SK-N-SH (cell line): ENCODE results near the gene MCTP1. TPM values are rescaled to one million over a fixed set of nuclear protein-coding genes. Genes with fewer than 3 reads are reported as not detected.

Source experiments
- CTCF ChIA-PET: fragments of 300-600, 350-600 bp; formaldehyde crosslinking; extraction: SDS; loops from one replicate; lab custom pipeline; 2021; lab: Yijun Ruan, JAX
- POLR2A ChIA-PET: fragments of 350-600 bp; sonication (Branson Sonifier 250); formaldehyde crosslinking; extraction: SDS; loops from one replicate; lab custom pipeline; 2020; ENCODE audit warnings: antibody characterized with exemption, inconsistent platforms; lab: Yijun Ruan, JAX
- DNase-seq: peaks from one replicate; pipeline ENCODE4 v3.0.0; 2012
- H2AFZ ChIP-seq: fragments of 200-600 bp; sonication (generic); 2 replicates; pipeline ENCODE4 v1.8.1; 2016; ENCODE audit warnings: antibody characterized with exemption, mild to moderate bottlenecking, low read depth
- H3F3A ChIP-seq: fragments of 200-600 bp; sonication (generic); replicated peaks from 2 replicates; pipeline ENCODE3; 2016; ENCODE audit warnings: antibody characterized with exemption, mild to moderate bottlenecking; ENCODE audit not compliant: insufficient read depth
- H3K27ac ChIP-seq, 2 experiments: fragments of 200-500 bp in 1 of 2; fragments of 200-600 bp in 1 of 2; sonication (Bioruptor generic) in 1 of 2; sonication (generic), shearing (Covaris generic) in 1 of 2; 2 replicates each; pipeline versions ENCODE4 v1.5.1 to v1.6.1; 2014 to 2016; ENCODE audit warnings: low read depth in 2 of 2, inconsistent platforms in 1 of 2, low read length in 1 of 2, mild to moderate bottlenecking in 1 of 2, mixed read lengths in 1 of 2
- H3K27me3 ChIP-seq: fragments of 200-600 bp; sonication (generic), shearing (Covaris generic); 2 replicates; pipeline ENCODE4 v1.6.1; 2016; ENCODE audit warnings: mixed run types; ENCODE audit not compliant: insufficient read depth
- H3K36me3 ChIP-seq, 2 experiments: fragments of 200-500 bp in 1 of 2; fragments of 200-600 bp in 1 of 2; sonication (Bioruptor generic) in 1 of 2; sonication (generic) in 1 of 2; replicated peaks in 1 of 2; 2 replicates each; pipeline versions ENCODE3 to v1.5.1; 2014 to 2016; ENCODE audit warnings: low read length in 1 of 2, mild to moderate bottlenecking in 1 of 2; ENCODE audit not compliant: insufficient read depth in 2 of 2, control insufficient read depth in 1 of 2
- H3K4me1 ChIP-seq, 2 experiments: fragments of 200-500 bp in 1 of 2; fragments of 200-600 bp in 1 of 2; sonication (Bioruptor generic) in 1 of 2; sonication (generic), shearing (Covaris generic) in 1 of 2; 2 replicates each; pipeline versions ENCODE4 v1.5.1 to v1.6.1; 2014 to 2016; ENCODE audit warnings: low read depth in 1 of 2, low read length in 1 of 2, mixed run types in 1 of 2; ENCODE audit not compliant: insufficient read depth in 2 of 2, control insufficient read depth in 1 of 2
- H3K4me2 ChIP-seq: fragments of 200-600 bp; sonication (generic), shearing (Covaris generic); 2 replicates; pipeline ENCODE4 v1.6.1; 2017; ENCODE audit warnings: mixed run types
- H3K4me3 ChIP-seq, 2 experiments: fragments of 200-500 bp in 1 of 2; fragments of 200-600 bp in 1 of 2; sonication (Bioruptor generic) in 1 of 2; sonication (generic), shearing (Covaris generic) in 1 of 2; 2 replicates each; pipeline versions ENCODE4 v1.5.1 to v1.8.1; 2014 to 2016; ENCODE audit warnings: low read depth in 2 of 2, inconsistent platforms in 1 of 2, low read length in 1 of 2, mild to moderate bottlenecking in 1 of 2, mixed read lengths in 1 of 2, moderate library complexity in 1 of 2
- H3K79me2 ChIP-seq: fragments of 200-600 bp; sonication (generic); 2 replicates; pipeline ENCODE4 v1.8.1; 2017; ENCODE audit warnings: mild to moderate bottlenecking; ENCODE audit not compliant: insufficient read depth
- H3K9ac ChIP-seq: fragments of 200-600 bp; sonication (generic); 2 replicates; pipeline ENCODE4 v1.6.1; 2017; ENCODE audit warnings: mixed run types
- H3K9me2 ChIP-seq: fragments of 200-600 bp; sonication (generic); 2 replicates; pipeline ENCODE4 v1.6.1; 2017; ENCODE audit warnings: mixed run types
- H3K9me3 ChIP-seq: fragments of 200-600 bp; sonication (generic); 2 replicates; pipeline ENCODE4 v1.6.1; 2017; ENCODE audit warnings: mixed run types, mild to moderate bottlenecking, moderate library complexity
- H4K20me1 ChIP-seq: fragments of 200-600 bp; sonication (generic); 2 replicates; pipeline ENCODE4 v1.6.1; 2017; ENCODE audit warnings: mild to moderate bottlenecking, mixed run types; ENCODE audit not compliant: insufficient read depth
- CHD2 ChIP-seq: fragments of 150-350 bp; IDR thresholded peaks from 2 replicates; pipeline ENCODE4 v1.6.1; 2018; ENCODE audit warnings: low read length; ENCODE audit not compliant: partially characterized antibody
- ELF1 ChIP-seq: IDR thresholded peaks from 2 replicates; pipeline ENCODE4 v1.4.0; 2012
- EP300 ChIP-seq, 2 experiments: IDR thresholded peaks; 2 replicates each; pipeline versions ENCODE4 v1.4.0 to v1.6.1; 2012; ENCODE audit warnings: borderline replicate concordance in 1 of 2, low read depth in 1 of 2, low read length in 1 of 2
- EZH2phosphoT487 ChIP-seq: fragments of 200-600 bp; sonication (generic); IDR thresholded peaks from 2 replicates; pipeline ENCODE4 v1.6.1; 2017; ENCODE audit warnings: low read depth, mixed run types, mild to moderate bottlenecking, antibody characterized with exemption, moderate library complexity, borderline replicate concordance
- FOSL2 ChIP-seq: IDR thresholded peaks from 2 replicates; pipeline ENCODE4 v1.4.0; 2012; ENCODE audit warnings: low read depth, mild to moderate bottlenecking, moderate library complexity, borderline replicate concordance
- FOXJ3 ChIP-seq: sonication (generic); formaldehyde crosslinking; IDR thresholded peaks from 2 replicates; pipeline ENCODE4 v1.5.1; 2020; ENCODE audit warnings: mild to moderate bottlenecking, missing genetic modification reagents
- FOXM1 ChIP-seq: IDR thresholded peaks from 2 replicates; pipeline ENCODE4 v1.4.0; 2012; ENCODE audit warnings: low read depth, mild to moderate bottlenecking
- GATA2 ChIP-seq: sonication (generic); formaldehyde crosslinking; IDR thresholded peaks from 2 replicates; pipeline ENCODE4 v1.5.0; 2020; ENCODE audit warnings: mild to moderate bottlenecking, missing genetic modification reagents
- JUND ChIP-seq: IDR thresholded peaks from 2 replicates; pipeline ENCODE4 v1.4.0; 2012
- MEF2A ChIP-seq: IDR thresholded peaks from 2 replicates; pipeline ENCODE4 v1.4.0; 2012; ENCODE audit warnings: low read depth, borderline replicate concordance
- MXI1 ChIP-seq: IDR thresholded peaks from 2 replicates; pipeline ENCODE4 v1.6.1; 2012; ENCODE audit warnings: mild to moderate bottlenecking, low read depth, low read length, improper control_type of control experiment
- SIN3A ChIP-seq: IDR thresholded peaks from 2 replicates; pipeline ENCODE4 v1.6.1; 2012; ENCODE audit warnings: low read depth, mild to moderate bottlenecking, low read length, moderate library complexity, borderline replicate concordance
- TAF1 ChIP-seq: IDR thresholded peaks from 2 replicates; pipeline ENCODE4 v1.6.1; 2012; ENCODE audit warnings: low read depth, mild to moderate bottlenecking, low read length, moderate library complexity, borderline replicate concordance
- TCF12 ChIP-seq: IDR thresholded peaks from 2 replicates; pipeline ENCODE4 v1.4.0; 2012
- TEAD4 ChIP-seq: IDR thresholded peaks from 2 replicates; pipeline ENCODE4 v1.4.0; 2012; ENCODE audit warnings: mild to moderate bottlenecking, borderline replicate concordance; ENCODE audit not compliant: insufficient read depth
- YY1 ChIP-seq: IDR thresholded peaks from 2 replicates; pipeline ENCODE4 v1.4.0; 2012; ENCODE audit warnings: low read depth, mild to moderate bottlenecking
- WGBS: methylation state at CpG from one replicate; pipeline ENCODE4 v1.1.6; 2017; ENCODE audit warnings: low lambda C conversion rate; 5-methylcytosine and 5-hydroxymethylcytosine counted together
- polyA plus RNA-seq, 3 experiments: library from polyadenylated mRNA; depleted of rRNA; stranded (reverse); fragments of >200 nt; gene quantifications; 2 replicates each; pipeline ENCODE4 v1.2.3, GENCODE V29; 2012
- TF ChIP-seq, protein P1 (sequence below): IDR thresholded peaks from 2 replicates; pipeline ENCODE4 v1.6.1; 2012; ENCODE audit warnings: mild to moderate bottlenecking, low read depth, low read length, moderate library complexity
- TF ChIP-seq, protein P2 (sequence below): IDR thresholded peaks from 2 replicates; pipeline ENCODE4 v1.4.0; 2012; ENCODE audit warnings: low read depth, borderline replicate concordance
- TF ChIP-seq, protein P3 (sequence below): IDR thresholded peaks from 2 replicates; pipeline ENCODE4 v1.4.0; 2012; ENCODE audit warnings: low read depth
- TF ChIP-seq, protein P4 (sequence below): IDR thresholded peaks from 2 replicates; pipeline ENCODE4; 2012

MCTP1 gene
- polyA plus RNA-seq, 1 of the 3 experiments (the other 2 are of a cell fraction) = 0.53 TPM

DNA sequence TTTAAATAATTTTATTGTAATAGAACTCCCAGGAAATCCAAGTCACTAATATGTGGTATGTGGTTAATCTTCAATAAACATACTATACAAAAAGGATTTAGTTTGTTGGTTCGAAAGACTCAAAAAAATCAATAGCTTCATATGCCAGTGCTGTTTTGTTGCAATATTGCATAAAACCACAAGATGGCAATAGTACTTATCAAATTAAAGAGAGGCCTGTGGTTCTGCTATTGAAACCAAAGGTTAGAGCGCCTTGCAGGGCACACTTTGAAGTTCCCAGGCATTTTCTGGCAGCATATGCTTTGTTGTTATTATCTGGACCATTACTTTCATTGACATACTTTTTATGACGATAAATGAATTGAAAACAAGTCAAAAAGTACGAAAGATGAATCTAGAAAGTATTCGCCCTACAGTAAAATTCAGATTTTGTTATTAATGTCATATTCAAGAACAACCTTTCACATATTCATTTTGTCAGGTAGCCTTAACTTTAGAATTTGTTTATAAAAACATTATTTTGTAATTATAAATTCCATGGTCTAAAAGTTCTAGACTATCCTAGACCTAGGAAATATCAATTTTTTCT is 316.3 kb downstream of the MCTP1 start (continued):
- no peak for TF ChIP-seq ELF1
- no peak for TF ChIP-seq GATA2 (CRISPR knock-in tag)
- no peak for TF ChIP-seq EZH2phosphoT487
- TF ChIP-seq TEAD4 = no peak
- TF ChIP-seq, protein P1, sequence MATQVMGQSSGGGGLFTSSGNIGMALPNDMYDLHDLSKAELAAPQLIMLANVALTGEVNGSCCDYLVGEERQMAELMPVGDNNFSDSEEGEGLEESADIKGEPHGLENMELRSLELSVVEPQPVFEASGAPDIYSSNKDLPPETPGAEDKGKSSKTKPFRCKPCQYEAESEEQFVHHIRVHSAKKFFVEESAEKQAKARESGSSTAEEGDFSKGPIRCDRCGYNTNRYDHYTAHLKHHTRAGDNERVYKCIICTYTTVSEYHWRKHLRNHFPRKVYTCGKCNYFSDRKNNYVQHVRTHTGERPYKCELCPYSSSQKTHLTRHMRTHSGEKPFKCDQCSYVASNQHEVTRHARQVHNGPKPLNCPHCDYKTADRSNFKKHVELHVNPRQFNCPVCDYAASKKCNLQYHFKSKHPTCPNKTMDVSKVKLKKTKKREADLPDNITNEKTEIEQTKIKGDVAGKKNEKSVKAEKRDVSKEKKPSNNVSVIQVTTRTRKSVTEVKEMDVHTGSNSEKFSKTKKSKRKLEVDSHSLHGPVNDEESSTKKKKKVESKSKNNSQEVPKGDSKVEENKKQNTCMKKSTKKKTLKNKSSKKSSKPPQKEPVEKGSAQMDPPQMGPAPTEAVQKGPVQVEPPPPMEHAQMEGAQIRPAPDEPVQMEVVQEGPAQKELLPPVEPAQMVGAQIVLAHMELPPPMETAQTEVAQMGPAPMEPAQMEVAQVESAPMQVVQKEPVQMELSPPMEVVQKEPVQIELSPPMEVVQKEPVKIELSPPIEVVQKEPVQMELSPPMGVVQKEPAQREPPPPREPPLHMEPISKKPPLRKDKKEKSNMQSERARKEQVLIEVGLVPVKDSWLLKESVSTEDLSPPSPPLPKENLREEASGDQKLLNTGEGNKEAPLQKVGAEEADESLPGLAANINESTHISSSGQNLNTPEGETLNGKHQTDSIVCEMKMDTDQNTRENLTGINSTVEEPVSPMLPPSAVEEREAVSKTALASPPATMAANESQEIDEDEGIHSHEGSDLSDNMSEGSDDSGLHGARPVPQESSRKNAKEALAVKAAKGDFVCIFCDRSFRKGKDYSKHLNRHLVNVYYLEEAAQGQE = no peak
- no peak for TF ChIP-seq EP300 (IDR thresholded peaks at IDR 0.05; ENCODE audit: borderline replicate concordance in 1 of 2, low read depth in 1 of 2, low read length in 1 of 2)
- TF ChIP-seq, protein P2, sequence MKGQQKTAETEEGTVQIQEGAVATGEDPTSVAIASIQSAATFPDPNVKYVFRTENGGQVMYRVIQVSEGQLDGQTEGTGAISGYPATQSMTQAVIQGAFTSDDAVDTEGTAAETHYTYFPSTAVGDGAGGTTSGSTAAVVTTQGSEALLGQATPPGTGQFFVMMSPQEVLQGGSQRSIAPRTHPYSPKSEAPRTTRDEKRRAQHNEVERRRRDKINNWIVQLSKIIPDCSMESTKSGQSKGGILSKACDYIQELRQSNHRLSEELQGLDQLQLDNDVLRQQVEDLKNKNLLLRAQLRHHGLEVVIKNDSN = no peak
- TF ChIP-seq FOXM1 = no peak

DNA sequence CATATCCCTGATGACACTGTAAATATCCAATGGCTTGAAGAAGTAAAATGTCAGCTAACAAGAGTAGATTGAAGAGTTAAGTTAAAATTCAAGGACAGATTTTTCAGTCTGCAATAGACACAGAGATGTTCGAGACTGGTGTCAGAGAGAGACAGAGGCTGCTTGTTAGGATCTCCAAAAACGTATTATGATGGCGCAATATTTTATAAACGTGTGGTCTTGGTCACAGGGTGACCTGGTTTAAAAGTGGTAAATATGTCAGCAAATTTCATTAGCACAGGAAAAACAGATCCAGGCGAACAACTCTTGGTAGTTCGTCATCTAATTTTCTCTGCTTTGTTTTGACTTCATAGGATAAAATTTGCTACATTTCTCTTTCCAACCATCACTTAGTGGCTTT is 317.4 kb downstream of the MCTP1 start:
- Histone ChIP-seq H2AFZ (no peak overlapping the region), H3K9me3 (no peaks in the 10 kb centered on the region), H3K27ac (no peak overlapping the region), H3F3A (no peaks in the 10 kb centered on the region), H3K4me3 (no peak overlapping the region), H4K20me1 (no peaks in the 10 kb centered on the region), H3K9me2 (no peaks in the 10 kb centered on the region), H3K4me1 (no peaks in the 10 kb centered on the region), H3K36me3 (no peaks in the 10 kb centered on the region), H3K4me2 (no peak overlapping the region), H3K27me3 (no peaks in the 10 kb centered on the region), H3K79me2 (no peaks in the 10 kb centered on the region), H3K9ac (no peak overlapping the region)
- DNase-seq = no peak
- 31% methylated on average over 6 of the region's 6 CpGs for WGBS
- ChIA-PET POLR2A (no interaction called here), CTCF (interaction anchor here (1.1 to 2.9 kb wide), 14 partner anchors 7 to 483 kb away, joined by 3 to 37 read pairs (median 4); no protein-coding TSS in a partner anchor)
- TF ChIP-seq SIN3A (no peak), MXI1 (no peak), YY1 (no peak), JUND (no peak), FOSL2 (no peak), TCF12 (no peak), MEF2A (no peak), TAF1 (no peak), CHD2 (no peak), FOXJ3 (CRISPR knock-in tag) (no peak), ELF1 (no peak)
- TF ChIP-seq, protein P3, sequence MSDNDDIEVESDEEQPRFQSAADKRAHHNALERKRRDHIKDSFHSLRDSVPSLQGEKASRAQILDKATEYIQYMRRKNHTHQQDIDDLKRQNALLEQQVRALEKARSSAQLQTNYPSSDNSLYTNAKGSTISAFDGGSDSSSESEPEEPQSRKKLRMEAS = no peak
- TF ChIP-seq, protein P1 = no peak
- TF ChIP-seq, protein P4, sequence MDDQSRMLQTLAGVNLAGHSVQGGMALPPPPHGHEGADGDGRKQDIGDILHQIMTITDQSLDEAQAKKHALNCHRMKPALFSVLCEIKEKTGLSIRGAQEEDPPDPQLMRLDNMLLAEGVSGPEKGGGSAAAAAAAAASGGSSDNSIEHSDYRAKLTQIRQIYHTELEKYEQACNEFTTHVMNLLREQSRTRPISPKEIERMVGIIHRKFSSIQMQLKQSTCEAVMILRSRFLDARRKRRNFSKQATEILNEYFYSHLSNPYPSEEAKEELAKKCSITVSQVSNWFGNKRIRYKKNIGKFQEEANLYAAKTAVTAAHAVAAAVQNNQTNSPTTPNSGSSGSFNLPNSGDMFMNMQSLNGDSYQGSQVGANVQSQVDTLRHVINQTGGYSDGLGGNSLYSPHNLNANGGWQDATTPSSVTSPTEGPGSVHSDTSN = no peak
